BLaER1 treated with 17β-estradiol and CSF1 and Interleukin-3, amounts not matched to agents 10 nM and 100 nM (cell line): ENCODE measurements around the gene HOXB5.

Experiments
- H3K27ac ChIP-seq, 11 experiments: shearing (Covaris generic); formaldehyde crosslinking; 2 replicates each; pipeline ENCODE4 v1.8.1; 2022
- H3K27me3 ChIP-seq, 11 experiments: shearing (Covaris generic); formaldehyde crosslinking; 2 replicates each; pipeline ENCODE4 v1.8.1; 2022
- H3K36me3 ChIP-seq, 11 experiments: shearing (Covaris generic); formaldehyde crosslinking; 2 replicates each; pipeline ENCODE4 v1.8.1; 2022
- H3K4me1 ChIP-seq, 10 experiments: shearing (Covaris generic); formaldehyde crosslinking; 2 replicates each; pipeline ENCODE4 v1.8.1; 2022
- H3K4me2 ChIP-seq, 11 experiments: shearing (Covaris generic); formaldehyde crosslinking; 2 replicates each; pipeline ENCODE4 v1.8.1; 2022
- H3K4me3 ChIP-seq, 10 experiments: shearing (Covaris generic); formaldehyde crosslinking; 2 replicates each; pipeline ENCODE4 v1.8.1; 2022
- H3K9ac ChIP-seq, 11 experiments: shearing (Covaris generic); formaldehyde crosslinking; 2 replicates each; pipeline ENCODE4 v1.8.1; 2022
- H3K9me3 ChIP-seq, 11 experiments: shearing (Covaris generic); formaldehyde crosslinking; replicated peaks in 1 of 11; 2 replicates each; pipeline ENCODE4 v1.8.1; 2022
- H4K20me1 ChIP-seq, 11 experiments: shearing (Covaris generic); formaldehyde crosslinking; 2 replicates each; pipeline ENCODE4 v1.8.1; 2022
- Cebpa-rat ChIP-seq, 11 experiments: shearing (Covaris generic); IDR thresholded peaks; 2 replicates each; pipeline ENCODE4 v1.8.1; 2022

Gene HOXB5

GRCh38 chr17:48559840-48560817 is 33.5 kb downstream of the HOXB5 start:
- no peaks in the 10 kb centered on the region for H3K9me3 ChIP-seq
- H3K4me1 ChIP-seq, result no peaks in the 10 kb centered on the region
- peaks cover 0 to 64% (median 20%) of the 10 kb centered on the region in 11 experiments; a peak in 13 of 22 replicates for H4K20me1 ChIP-seq
- H3K27me3 ChIP-seq, result peaks cover 95 to 100% (median 100%) of the 10 kb centered on the region in 11 experiments
- TF ChIP-seq Cebpa-rat (IDR thresholded peaks at IDR 0.05), result no peak
- H3K27ac ChIP-seq, result no peak overlapping the region
- H3K9ac ChIP-seq, result no peak overlapping the region
- H3K4me3 ChIP-seq, result no peak overlapping the region
- no peak overlapping the region for H3K4me2 ChIP-seq
- no peaks in the 10 kb centered on the region for H3K36me3 ChIP-seq

GRCh38 chr17:48559122-48559839 is 34.3 kb downstream of the HOXB5 start:
- Histone ChIP-seq H3K4me1 (no peaks in the 10 kb centered on the region), H3K4me2 (no peak overlapping the region), H3K9ac (no peak overlapping the region), H3K4me3 (no peak overlapping the region), H3K27me3 (peaks cover 95 to 100% (median 100%) of the 10 kb centered on the region in 11 experiments), H3K27ac (no peak overlapping the region), H3K36me3 (no peaks in the 10 kb centered on the region), H3K9me3 (no peaks in the 10 kb centered on the region), H4K20me1 (peaks cover 0 to 68% (median 25%) of the 10 kb centered on the region in 11 experiments; a peak in 14 of 22 replicates)
- TF ChIP-seq Cebpa-rat (IDR thresholded peaks at IDR 0.05), result no peak

GRCh38 chr17:48558831-48559121 is 34.8 kb downstream of the HOXB5 start:
- no peak overlapping the region for H3K4me2 ChIP-seq
- no peaks in the 10 kb centered on the region for H3K9me3 ChIP-seq
- no peak for TF ChIP-seq Cebpa-rat (IDR thresholded peaks at IDR 0.05)
- H3K27me3 ChIP-seq, result peaks cover 96 to 100% (median 100%) of the 10 kb centered on the region in 11 experiments
- H3K27ac ChIP-seq, result no peak overlapping the region
- no peaks in the 10 kb centered on the region for H3K36me3 ChIP-seq
- peaks cover 0 to 70% (median 27%) of the 10 kb centered on the region in 11 experiments; a peak in 14 of 22 replicates for H4K20me1 ChIP-seq
- no peak overlapping the region for H3K9ac ChIP-seq
- H3K4me1 ChIP-seq, result no peaks in the 10 kb centered on the region
- H3K4me3 ChIP-seq, result no peak overlapping the region

GRCh38 chr17:48558057-48558830 is 35.3 kb downstream of the HOXB5 start:
- Histone ChIP-seq H3K4me2 (no peak overlapping the region), H3K27ac (no peak overlapping the region), H3K9me3 (no peaks in the 10 kb centered on the region), H3K27me3 (peaks cover 96 to 100% (median 100%) of the 10 kb centered on the region in 11 experiments), H3K4me3 (no peak overlapping the region), H4K20me1 (peaks cover 0 to 73% (median 28%) of the 10 kb centered on the region in 11 experiments; a peak in 15 of 22 replicates), H3K4me1 (no peaks in the 10 kb centered on the region), H3K36me3 (no peaks in the 10 kb centered on the region), H3K9ac (no peak overlapping the region)
- TF ChIP-seq Cebpa-rat (IDR thresholded peaks at IDR 0.05), result no peak

- Histone ChIP-seq H3K4me3 (no peak overlapping the region), H3K9me3 (no peaks in the 10 kb centered on the region), H3K4me2 (no peak overlapping the region), H3K9ac (no peak overlapping the region), H3K36me3 (no peaks in the 10 kb centered on the region), H4K20me1 (peaks cover 0 to 72% (median 34%) of the 10 kb centered on the region in 11 experiments; a peak in 15 of 22 replicates), H3K4me1 (no peaks in the 10 kb centered on the region), H3K27ac (no peak overlapping the region), H3K27me3 (peaks cover 95 to 100% (median 100%) of the 10 kb centered on the region in 11 experiments)
- no peak for TF ChIP-seq Cebpa-rat (IDR thresholded peaks at IDR 0.05)
These were observed 36.8 kb downstream of the HOXB5 start for GRCh38 chr17:48556576-48557401.

- no peak overlapping the region for H3K4me2 ChIP-seq
- peaks cover 95 to 100% (median 99%) of the 10 kb centered on the region in 11 experiments for H3K27me3 ChIP-seq
- no peak for TF ChIP-seq Cebpa-rat (IDR thresholded peaks at IDR 0.05)
- no peaks in the 10 kb centered on the region for H3K9me3 ChIP-seq
- no peak overlapping the region for H3K9ac ChIP-seq
- H3K36me3 ChIP-seq, result no peaks in the 10 kb centered on the region
- H3K27ac ChIP-seq, result no peak overlapping the region
- no peaks in the 10 kb centered on the region for H3K4me1 ChIP-seq
- peaks cover 0 to 72% (median 34%) of the 10 kb centered on the region in 11 experiments; a peak in 15 of 22 replicates for H4K20me1 ChIP-seq
- no peak overlapping the region for H3K4me3 ChIP-seq
These were observed 37.4 kb downstream of the HOXB5 start for GRCh38 chr17:48556229-48556575.

- no peak for TF ChIP-seq Cebpa-rat (IDR thresholded peaks at IDR 0.05)
- Histone ChIP-seq H3K27me3 (peaks cover 90 to 100% (median 97%) of the 10 kb centered on the region in 11 experiments), H4K20me1 (peaks cover 0 to 71% (median 34%) of the 10 kb centered on the region in 11 experiments; a peak in 15 of 22 replicates), H3K9ac (no peak overlapping the region), H3K9me3 (no peaks in the 10 kb centered on the region), H3K4me1 (no peaks in the 10 kb centered on the region), H3K36me3 (no peaks in the 10 kb centered on the region), H3K4me3 (no peak overlapping the region), H3K4me2 (no peak overlapping the region), H3K27ac (no peak overlapping the region)
These were observed 38.0 kb downstream of the HOXB5 start for GRCh38 chr17:48555258-48556228.
